OCI-LY1 (cell line): Measurements from ENCODE around the gene GTPBP1.

ENCODE experiments used
- H2AFZ ChIP-seq: fragments of 200-600 bp; sonication (generic), shearing (Covaris generic); 2 replicates; pipeline ENCODE4 v1.6.0; 2014; ENCODE audit warnings: antibody characterized with exemption, mild to moderate bottlenecking, low read length
- H3F3A ChIP-seq: fragments of 200-600 bp; sonication (generic), shearing (Covaris generic); 2 replicates; pipeline ENCODE4 v1.6.0; 2014; ENCODE audit warnings: mild to moderate bottlenecking, antibody characterized with exemption, low read length, moderate library complexity; ENCODE audit not compliant: insufficient read depth
- H3K27ac ChIP-seq: fragments of 200-600 bp; sonication (generic); 2 replicates; pipeline ENCODE4 v1.5.1; 2014; ENCODE audit warnings: low read length, mixed run types, mild to moderate bottlenecking, low read depth; ENCODE audit not compliant: poor library complexity, severe bottlenecking
- H3K27me3 ChIP-seq: fragments of 200-600 bp; sonication (generic); 2 replicates; pipeline ENCODE4 v1.6.0; 2014; ENCODE audit warnings: antibody characterized with exemption, mild to moderate bottlenecking, low read length, moderate library complexity; ENCODE audit not compliant: insufficient read depth
- H3K36me3 ChIP-seq: fragments of 200-600 bp; sonication (generic); 2 replicates; pipeline ENCODE4 v1.6.1; 2014; ENCODE audit warnings: mild to moderate bottlenecking, antibody characterized with exemption, low read length, moderate library complexity, mixed read lengths; ENCODE audit not compliant: insufficient read depth
- H3K4me1 ChIP-seq: fragments of 200-600 bp; sonication (generic); 2 replicates; pipeline ENCODE4 v1.5.1; 2014; ENCODE audit warnings: mild to moderate bottlenecking, low read length, moderate library complexity; ENCODE audit not compliant: insufficient read depth, severe bottlenecking
- H3K4me2 ChIP-seq: fragments of 200-600 bp; sonication (generic), shearing (Covaris generic); 2 replicates; pipeline ENCODE4 v1.6.1; 2014; ENCODE audit warnings: low read length
- H3K4me3 ChIP-seq: fragments of 200-600 bp; sonication (generic); 2 replicates; pipeline ENCODE4 v1.5.1; 2014; ENCODE audit warnings: low read length, low read depth, mild to moderate bottlenecking, mixed read lengths; ENCODE audit not compliant: poor library complexity, severe bottlenecking
- H3K79me2 ChIP-seq: fragments of 200-600 bp; shearing (Covaris generic); 2 replicates; pipeline ENCODE4 v1.6.1; 2016; ENCODE audit warnings: mixed run types, low read length, mixed read lengths; ENCODE audit not compliant: insufficient read depth
- H3K9ac ChIP-seq: fragments of 200-600 bp; sonication (generic), shearing (Covaris generic); 2 replicates; pipeline ENCODE4 v1.6.1; 2014; ENCODE audit warnings: mild to moderate bottlenecking, low read length, mixed read lengths
- H3K9me2 ChIP-seq: fragments of 200-600 bp; sonication (generic), shearing (Covaris generic); 2 replicates; pipeline ENCODE4 v1.6.1; 2014; ENCODE audit warnings: low read depth, mild to moderate bottlenecking, low read length, mixed read lengths
- H3K9me3 ChIP-seq: fragments of 200-600 bp; shearing (Covaris generic); 2 replicates; pipeline ENCODE4 v1.6.1; 2014; ENCODE audit warnings: low read length, mixed read lengths
- H4K20me1 ChIP-seq: fragments of 200-600 bp; sonication (generic), shearing (Covaris generic); 2 replicates; pipeline ENCODE4 v1.6.0; 2016; ENCODE audit warnings: mild to moderate bottlenecking, low read length; ENCODE audit not compliant: insufficient read depth
- EZH2 ChIP-seq: fragments of 200-600 bp; sonication (generic), shearing (Covaris generic); IDR thresholded peaks from 2 replicates; pipeline ENCODE4 v1.8.0; 2017; ENCODE audit warnings: borderline replicate concordance, mixed run types, mild to moderate bottlenecking, antibody characterized with exemption, low read length, moderate library complexity, mixed read lengths
- TF ChIP-seq, protein P1 (sequence below): fragments of 200-600 bp; sonication (generic), shearing (Covaris generic); IDR thresholded peaks from 2 replicates; pipeline ENCODE4 v1.5.1; 2017; ENCODE audit warnings: mild to moderate bottlenecking, antibody characterized with exemption, low read length, moderate library complexity, mixed read lengths

Gene GTPBP1

GRCh38 chr22:38758276-38758945, 52.7 kb downstream of the GTPBP1 start:
- H3K79me2 ChIP-seq: no peaks in the 10 kb centered on the region
- TF ChIP-seq, protein P1, sequence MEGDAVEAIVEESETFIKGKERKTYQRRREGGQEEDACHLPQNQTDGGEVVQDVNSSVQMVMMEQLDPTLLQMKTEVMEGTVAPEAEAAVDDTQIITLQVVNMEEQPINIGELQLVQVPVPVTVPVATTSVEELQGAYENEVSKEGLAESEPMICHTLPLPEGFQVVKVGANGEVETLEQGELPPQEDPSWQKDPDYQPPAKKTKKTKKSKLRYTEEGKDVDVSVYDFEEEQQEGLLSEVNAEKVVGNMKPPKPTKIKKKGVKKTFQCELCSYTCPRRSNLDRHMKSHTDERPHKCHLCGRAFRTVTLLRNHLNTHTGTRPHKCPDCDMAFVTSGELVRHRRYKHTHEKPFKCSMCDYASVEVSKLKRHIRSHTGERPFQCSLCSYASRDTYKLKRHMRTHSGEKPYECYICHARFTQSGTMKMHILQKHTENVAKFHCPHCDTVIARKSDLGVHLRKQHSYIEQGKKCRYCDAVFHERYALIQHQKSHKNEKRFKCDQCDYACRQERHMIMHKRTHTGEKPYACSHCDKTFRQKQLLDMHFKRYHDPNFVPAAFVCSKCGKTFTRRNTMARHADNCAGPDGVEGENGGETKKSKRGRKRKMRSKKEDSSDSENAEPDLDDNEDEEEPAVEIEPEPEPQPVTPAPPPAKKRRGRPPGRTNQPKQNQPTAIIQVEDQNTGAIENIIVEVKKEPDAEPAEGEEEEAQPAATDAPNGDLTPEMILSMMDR: no peak
- TF ChIP-seq EZH2: no peak
- no peak overlapping the region for H3K9ac ChIP-seq
- no peaks in the 10 kb centered on the region for H3K9me2 ChIP-seq
- H4K20me1 ChIP-seq: no peaks in the 10 kb centered on the region
- no peak overlapping the region for H2AFZ ChIP-seq
- 0 out of 2 replicates have a peak, but pooled peaks cover 5% of the 10 kb centered on the region for H3K36me3 ChIP-seq
- H3K4me3 ChIP-seq: no peak overlapping the region
- peaks cover 12% of the 10 kb centered on the region for H3K27me3 ChIP-seq
- H3K4me2 ChIP-seq: no peak overlapping the region
- no peak overlapping the region for H3K27ac ChIP-seq
- no peaks in the 10 kb centered on the region for H3F3A ChIP-seq
- H3K9me3 ChIP-seq: no peaks in the 10 kb centered on the region
- peaks cover 30% of the 10 kb centered on the region for H3K4me1 ChIP-seq

- TF ChIP-seq, protein P1: no peak
- no peak for TF ChIP-seq EZH2
- Histone ChIP-seq H3K4me1 (peaks cover 24% of the 10 kb centered on the region), H3K27ac (no peak overlapping the region), H3F3A (no peaks in the 10 kb centered on the region), H3K9me2 (no peaks in the 10 kb centered on the region), H2AFZ (no peak overlapping the region), H4K20me1 (no peaks in the 10 kb centered on the region), H3K9me3 (no peaks in the 10 kb centered on the region), H3K4me3 (no peak overlapping the region), H3K4me2 (no peak overlapping the region), H3K27me3 (peaks cover 12% of the 10 kb centered on the region), H3K36me3 (no peaks in the 10 kb centered on the region), H3K79me2 (no peaks in the 10 kb centered on the region), H3K9ac (no peak overlapping the region)
Measured at GRCh38 chr22:38759005-38759404, 53.3 kb downstream of the GTPBP1 start.

GRCh38 chr22:38760477-38761201, 54.9 kb downstream of the GTPBP1 start:
- Histone ChIP-seq H3K9me3 (no peaks in the 10 kb centered on the region), H3K27me3 (peaks cover 12% of the 10 kb centered on the region), H3K9me2 (no peaks in the 10 kb centered on the region), H3K4me3 (no peak overlapping the region), H3K9ac (no peak overlapping the region), H3F3A (no peaks in the 10 kb centered on the region), H2AFZ (no peak overlapping the region), H3K4me1 (peaks cover 17% of the 10 kb centered on the region), H3K27ac (no peak overlapping the region), H4K20me1 (no peaks in the 10 kb centered on the region), H3K4me2 (no peak overlapping the region), H3K36me3 (no peaks in the 10 kb centered on the region), H3K79me2 (no peaks in the 10 kb centered on the region)
- TF ChIP-seq EZH2: no peak
- TF ChIP-seq, protein P1: no peak
